C4-2B (cell line): ENCODE data around the gene VOPP1.

Source experiments
- CTCF ChIP-seq: fragments of 450-650 bp; conservative IDR thresholded peaks from 2 replicates; pipeline ENCODE4 v1.5.1; 2017; ENCODE audit warnings: mild to moderate bottlenecking
- ZFX ChIP-seq: fragments of 450-650 bp; IDR thresholded peaks from 2 replicates; pipeline ENCODE4 v1.6.1; 2017

GRCh38 chr7:55552320-55553023 lies 19.8 kb downstream of the VOPP1 start:
- TF ChIP-seq CTCF (no peak), ZFX (no peak)
